ENCODE results near the gene HIRIP3.

HIRIP3 gene

GRCh38 chr16:29951625-29952365 lies 43.6 kb downstream of the HIRIP3 start:
- TF ChIP-seq POLR2AphosphoS5 (IDR thresholded peaks at IDR 0.05; ENCODE audit: low read depth, low read length) (no peak), SPI1 (IDR thresholded peaks at IDR 0.05; ENCODE audit: low read depth, low read length) (no peak), PAX5 (IDR thresholded peaks at IDR 0.05; ENCODE audit: insufficient read depth, low read length, severe bottlenecking) (no peak), POLR2A (IDR thresholded peaks at IDR 0.05; ENCODE audit: low read depth, low read length) (no peak), POU2F2 (IDR thresholded peaks at IDR 0.05; ENCODE audit: low read depth, low read length) (no peak)
- FAIRE-seq: no peak
- no peak for DNase-seq (ENCODE audit: insufficient read length, low spot score)

- TF ChIP-seq POLR2A (IDR thresholded peaks at IDR 0.05; ENCODE audit: low read depth, low read length): no peak
- TF ChIP-seq POLR2AphosphoS5 (IDR thresholded peaks at IDR 0.05; ENCODE audit: low read depth, low read length): no peak
- no peak for TF ChIP-seq TAF1 (IDR thresholded peaks at IDR 0.05; ENCODE audit: low read depth, low read length)
- TF ChIP-seq SPI1 (IDR thresholded peaks at IDR 0.05; ENCODE audit: low read depth, low read length): no peak
- no peak for TF ChIP-seq PAX5 (IDR thresholded peaks at IDR 0.05; ENCODE audit: insufficient read depth, low read length, severe bottlenecking)
- no peak for TF ChIP-seq POU2F2 (IDR thresholded peaks at IDR 0.05; ENCODE audit: low read depth, low read length)
- no peak for FAIRE-seq
- no peak for DNase-seq (ENCODE audit: insufficient read length, low spot score)
These were observed 44.5 kb downstream of the HIRIP3 start for GRCh38 chr16:29950806-29951461.

DNA sequence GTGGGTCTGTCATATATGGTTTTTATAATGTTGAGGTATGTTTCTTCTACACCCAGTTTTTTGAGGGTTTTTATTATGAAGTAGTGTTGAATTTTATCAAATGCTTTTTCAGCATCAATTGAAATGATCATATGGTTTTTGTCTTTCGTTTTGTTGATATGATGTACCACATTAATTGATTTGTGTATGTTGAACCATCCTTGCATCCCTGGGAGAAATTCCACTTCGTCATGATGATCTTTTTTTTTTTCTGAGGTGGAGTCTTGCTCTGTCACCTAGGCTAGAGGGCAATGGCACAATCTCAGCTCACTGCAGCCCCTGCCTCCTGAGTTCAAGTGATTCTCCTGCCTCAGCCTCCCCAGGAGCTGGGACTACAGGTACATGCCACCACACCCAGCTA lies 47.5 kb downstream of the HIRIP3 start:
- DNase-seq (ENCODE audit: insufficient read length, low spot score) (no peak), FAIRE-seq (no peak)
- TF ChIP-seq POLR2A (IDR thresholded peaks at IDR 0.05; ENCODE audit: low read depth, low read length) (no peak), TAF1 (IDR thresholded peaks at IDR 0.05; ENCODE audit: low read depth, low read length) (no peak), POLR2AphosphoS5 (IDR thresholded peaks at IDR 0.05; ENCODE audit: low read depth, low read length) (no peak), POU2F2 (IDR thresholded peaks at IDR 0.05; ENCODE audit: low read depth, low read length) (no peak), SPI1 (IDR thresholded peaks at IDR 0.05; ENCODE audit: low read depth, low read length) (no peak), PAX5 (IDR thresholded peaks at IDR 0.05; ENCODE audit: insufficient read depth, low read length, severe bottlenecking) (no peak)

DNA sequence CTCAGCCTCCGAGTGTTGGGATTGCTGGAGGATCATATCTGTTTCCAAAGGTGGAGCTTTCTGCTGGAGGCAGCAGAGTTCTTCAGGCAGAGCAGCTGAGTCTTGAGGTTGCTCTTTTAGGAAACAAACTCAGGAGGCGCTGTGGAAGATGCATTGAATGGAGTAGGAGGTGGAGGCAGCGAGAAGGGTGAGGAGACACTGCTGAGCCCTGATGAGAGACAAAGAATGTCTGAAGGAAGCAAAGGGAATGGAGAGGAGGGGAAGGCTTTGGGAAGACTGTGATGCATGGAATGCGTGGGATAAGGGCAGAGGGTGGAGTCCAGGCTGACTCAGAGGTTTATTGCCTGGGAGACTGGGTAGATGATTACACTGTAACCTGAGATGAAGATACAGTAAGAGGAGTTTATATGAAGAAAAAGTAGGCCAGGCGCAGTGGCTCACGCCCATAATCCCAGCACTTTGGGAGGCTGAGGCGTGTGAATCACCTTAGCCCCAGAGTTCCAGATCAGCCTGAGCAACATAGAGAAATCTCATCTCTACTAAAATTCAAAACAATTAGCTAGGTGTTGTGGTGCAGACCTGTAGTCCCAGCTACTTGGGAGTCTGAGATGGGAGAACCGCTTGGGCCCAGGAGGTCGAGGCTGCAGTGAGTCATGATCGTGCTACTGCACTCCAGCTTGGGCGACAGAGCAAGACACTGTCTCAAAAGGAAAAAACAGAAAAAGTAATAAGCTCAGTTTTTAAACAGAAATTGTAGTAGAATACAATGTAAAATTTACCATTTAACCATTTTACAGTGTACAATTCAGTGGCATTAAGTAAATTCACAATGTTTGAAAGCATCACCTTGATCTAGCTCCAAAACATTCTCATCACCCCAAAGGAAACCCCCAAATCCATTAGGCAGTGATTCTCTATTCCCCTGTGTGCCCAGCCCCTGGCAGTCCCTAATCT lies 51.3 kb downstream of the HIRIP3 start:
- DNase-seq (ENCODE audit: insufficient read length, low spot score): no peak
- no peak for FAIRE-seq
- TF ChIP-seq TAF1 (IDR thresholded peaks at IDR 0.05; ENCODE audit: low read depth, low read length): no peak
- TF ChIP-seq SPI1 (IDR thresholded peaks at IDR 0.05; ENCODE audit: low read depth, low read length): no peak
- no peak for TF ChIP-seq POU2F2 (IDR thresholded peaks at IDR 0.05; ENCODE audit: low read depth, low read length)
- no peak for TF ChIP-seq POLR2A (IDR thresholded peaks at IDR 0.05; ENCODE audit: low read depth, low read length)
- no peak for TF ChIP-seq POLR2AphosphoS5 (IDR thresholded peaks at IDR 0.05; ENCODE audit: low read depth, low read length)
- TF ChIP-seq PAX5 (IDR thresholded peaks at IDR 0.05; ENCODE audit: insufficient read depth, low read length, severe bottlenecking): no peak
